Smooth muscle cell (in vitro differentiated cells): ENCODE data around the gene PLEKHA5. TPM values are rescaled to one million over a fixed set of nuclear protein-coding genes. Genes with fewer than 3 reads are reported as not detected.

Experiments
- DNase-seq: peaks from one replicate; lab custom pipeline; 2025; ENCODE audit not compliant: unreplicated experiment; lab: John Stamatoyannopoulos, UW
- H2AFZ ChIP-seq: fragments of 200-600 bp; sonication (generic); 2 replicates; pipeline ENCODE4 v1.6.0; 2016; ENCODE audit warnings: antibody characterized with exemption, low read depth, mild to moderate bottlenecking
- H3F3A ChIP-seq: fragments of 200-600 bp; sonication (generic); 2 replicates; pipeline ENCODE4 v1.6.0; 2017; ENCODE audit warnings: antibody characterized with exemption, low read depth
- H3K27ac ChIP-seq: fragments of 200-600 bp; sonication (generic); 2 replicates; pipeline ENCODE4 v1.5.1; 2016; ENCODE audit warnings: low read depth, mild to moderate bottlenecking
- H3K27me3 ChIP-seq: fragments of 200-600 bp; sonication (generic); 2 replicates; pipeline ENCODE4 v1.6.1; 2016; ENCODE audit warnings: low read depth, mild to moderate bottlenecking
- H3K36me3 ChIP-seq: fragments of 200-600 bp; sonication (generic); 2 replicates; pipeline ENCODE4 v1.5.1; 2016; ENCODE audit warnings: low read depth
- H3K4me1 ChIP-seq: fragments of 200-600 bp; sonication (generic); 2 replicates; pipeline ENCODE4 v1.5.1; 2016; ENCODE audit warnings: low read depth
- H3K4me2 ChIP-seq: fragments of 200-600 bp; sonication (generic); 2 replicates; pipeline ENCODE4 v1.6.0; 2016; ENCODE audit warnings: mild to moderate bottlenecking
- H3K4me3 ChIP-seq: fragments of 200-600 bp; sonication (generic); 2 replicates; pipeline ENCODE4 v1.5.1; 2016; ENCODE audit warnings: mild to moderate bottlenecking
- H3K79me2 ChIP-seq: fragments of 200-600 bp; sonication (generic); 2 replicates; pipeline ENCODE4 v1.6.0; 2016; ENCODE audit warnings: low read depth, mild to moderate bottlenecking
- H3K9ac ChIP-seq: fragments of 200-600 bp; sonication (generic); 2 replicates; pipeline ENCODE4 v1.6.0; 2016; ENCODE audit warnings: low read depth
- H3K9me3 ChIP-seq: fragments of 200-600 bp; sonication (generic); replicated peaks from 2 replicates; pipeline ENCODE4 v1.5.1; 2016; ENCODE audit warnings: low read depth
- H4K20me1 ChIP-seq: fragments of 200-600 bp; sonication (generic); 2 replicates; pipeline ENCODE4 v1.6.0; 2016; ENCODE audit warnings: low read depth
- WGBS: methylation state at CpG from one replicate; pipeline ENCODE4 v1.1.7; 2016; ENCODE audit warnings: low lambda C conversion rate; 5-methylcytosine and 5-hydroxymethylcytosine counted together
- polyA plus RNA-seq: library from polyadenylated mRNA; unstranded; fragments of >200 nt; fragmentation: Nextera tagmentation; extraction: Ambion mirVana; gene quantifications from 2 replicates; pipeline ENCODE4 v1.2.1, GENCODE V29; 2016
- total RNA-seq: library from RNA; depleted of rRNA; stranded (reverse); fragments of >200 nt; gene quantifications from 2 replicates; pipeline ENCODE4 v1.2.3, GENCODE V29; 2014
- TF ChIP-seq, protein P1 (sequence below): fragments of 200-600 bp; sonication (generic); IDR thresholded peaks from 2 replicates; pipeline ENCODE4 v1.5.1; 2017; ENCODE audit warnings: borderline replicate concordance, mild to moderate bottlenecking, antibody characterized with exemption; ENCODE audit not compliant: insufficient read depth, poor library complexity, severe bottlenecking

PLEKHA5 gene
- total and polyA plus RNA-seq, 2 experiments from 2014 or later = 21.4 to 43.1 TPM

DNA sequence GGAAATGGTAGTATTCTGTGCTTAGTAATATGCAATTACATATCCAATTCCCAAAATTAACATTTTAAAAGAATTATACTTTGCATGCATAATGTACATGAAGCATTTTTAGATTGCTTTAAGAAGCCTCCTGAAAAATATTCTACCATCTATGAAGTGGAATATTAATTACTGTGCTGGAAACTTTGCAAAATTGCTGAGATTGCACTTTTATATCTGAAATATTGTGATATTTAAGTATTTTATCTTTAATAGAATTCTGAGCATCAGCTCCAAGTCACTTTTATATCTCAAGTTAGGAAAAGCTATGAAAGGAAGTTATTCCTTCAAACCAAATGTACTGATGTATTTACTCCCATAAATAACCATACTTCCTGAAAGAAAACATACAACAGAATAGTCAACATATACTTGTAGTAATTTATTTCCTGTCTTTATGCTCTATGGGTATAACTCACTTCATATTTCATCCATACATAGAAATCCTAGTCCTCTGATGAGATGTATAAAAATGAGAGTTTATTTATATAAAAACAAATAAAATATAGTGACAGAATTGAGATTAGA, 152.7 kb downstream of the PLEKHA5 start:
- peaks cover 3% of the 10 kb centered on the region for H3K79me2 ChIP-seq
- H3K27me3 ChIP-seq = no peaks in the 10 kb centered on the region
- H3K27ac ChIP-seq = no peak overlapping the region
- H3K4me1 ChIP-seq = peaks cover 12% of the 10 kb centered on the region
- H3K4me3 ChIP-seq = no peak overlapping the region
- H3F3A ChIP-seq = no peaks in the 10 kb centered on the region
- TF ChIP-seq, protein P1, sequence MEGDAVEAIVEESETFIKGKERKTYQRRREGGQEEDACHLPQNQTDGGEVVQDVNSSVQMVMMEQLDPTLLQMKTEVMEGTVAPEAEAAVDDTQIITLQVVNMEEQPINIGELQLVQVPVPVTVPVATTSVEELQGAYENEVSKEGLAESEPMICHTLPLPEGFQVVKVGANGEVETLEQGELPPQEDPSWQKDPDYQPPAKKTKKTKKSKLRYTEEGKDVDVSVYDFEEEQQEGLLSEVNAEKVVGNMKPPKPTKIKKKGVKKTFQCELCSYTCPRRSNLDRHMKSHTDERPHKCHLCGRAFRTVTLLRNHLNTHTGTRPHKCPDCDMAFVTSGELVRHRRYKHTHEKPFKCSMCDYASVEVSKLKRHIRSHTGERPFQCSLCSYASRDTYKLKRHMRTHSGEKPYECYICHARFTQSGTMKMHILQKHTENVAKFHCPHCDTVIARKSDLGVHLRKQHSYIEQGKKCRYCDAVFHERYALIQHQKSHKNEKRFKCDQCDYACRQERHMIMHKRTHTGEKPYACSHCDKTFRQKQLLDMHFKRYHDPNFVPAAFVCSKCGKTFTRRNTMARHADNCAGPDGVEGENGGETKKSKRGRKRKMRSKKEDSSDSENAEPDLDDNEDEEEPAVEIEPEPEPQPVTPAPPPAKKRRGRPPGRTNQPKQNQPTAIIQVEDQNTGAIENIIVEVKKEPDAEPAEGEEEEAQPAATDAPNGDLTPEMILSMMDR = no peak
- no peaks in the 10 kb centered on the region for H4K20me1 ChIP-seq
- H3K9ac ChIP-seq = no peak overlapping the region
- H2AFZ ChIP-seq = no peak overlapping the region
- peaks cover 5% of the 10 kb centered on the region for H3K36me3 ChIP-seq
- no peak overlapping the region for H3K4me2 ChIP-seq
- no peak for DNase-seq
- H3K9me3 ChIP-seq = no peaks in the 10 kb centered on the region

DNA sequence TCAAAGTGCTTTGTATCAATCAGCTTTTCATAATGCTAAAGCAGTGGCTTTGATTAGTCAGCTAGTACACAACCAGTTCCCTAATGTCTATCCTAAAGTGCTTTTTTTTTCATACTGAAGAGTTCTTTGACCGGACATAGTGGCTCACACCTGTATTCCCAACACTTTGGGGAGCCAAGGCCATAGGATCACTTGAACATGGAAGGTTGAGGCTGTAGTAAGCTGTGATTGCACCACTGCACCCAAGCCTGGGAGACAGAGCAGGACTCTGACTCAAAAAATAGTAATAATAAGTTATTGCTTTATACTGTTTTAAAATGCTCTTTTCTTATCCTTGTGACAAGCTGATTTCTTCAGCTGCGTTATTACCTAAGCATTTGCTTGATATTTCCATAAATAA, 155.1 kb downstream of the PLEKHA5 start:
- no peak for DNase-seq

DNA sequence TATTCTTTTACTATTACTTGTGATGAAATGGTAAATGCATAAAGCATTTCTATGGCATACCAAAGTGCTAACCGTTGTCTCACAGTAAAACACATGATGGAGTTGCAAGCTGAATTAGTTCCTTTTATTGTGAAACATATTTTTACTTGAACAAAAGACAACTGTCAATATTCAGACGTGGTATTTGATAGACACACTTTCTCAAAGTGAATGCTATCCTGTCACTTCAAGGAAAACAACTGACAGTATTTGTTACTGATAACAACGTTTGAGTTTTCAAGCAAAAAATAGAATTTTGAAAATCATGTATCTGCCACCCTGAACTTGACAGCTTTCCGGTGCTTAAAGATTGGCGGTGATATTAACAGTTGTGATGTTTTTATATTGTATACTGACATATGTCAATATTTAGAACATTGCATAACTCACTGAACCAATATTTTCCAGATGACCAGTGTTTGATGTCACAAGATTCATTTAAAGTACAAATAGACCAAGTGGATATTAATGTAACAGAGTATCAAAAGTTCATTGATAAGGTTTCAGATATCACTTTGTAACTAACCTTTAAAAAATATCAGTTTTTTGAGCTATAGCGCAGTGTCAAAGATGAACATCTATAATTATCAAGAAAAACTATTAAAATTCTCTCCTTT, 156.4 kb downstream of the PLEKHA5 start:
- no peak for DNase-seq
- Histone ChIP-seq H3K36me3 (peaks cover 5% of the 10 kb centered on the region), H3K79me2 (no peaks in the 10 kb centered on the region), H3K4me2 (no peak overlapping the region), H3K27ac (no peak overlapping the region), H3K9ac (no peak overlapping the region), H3K4me3 (no peak overlapping the region), H4K20me1 (no peaks in the 10 kb centered on the region), H3F3A (no peaks in the 10 kb centered on the region), H3K4me1 (no peaks in the 10 kb centered on the region), H2AFZ (no peak overlapping the region), H3K9me3 (no peaks in the 10 kb centered on the region), H3K27me3 (no peaks in the 10 kb centered on the region)
- 78% methylated on average over 6 of the region's 6 CpGs for WGBS
- TF ChIP-seq, protein P1 = no peak

More for the DNA sequence above, 155.1 kb downstream of the PLEKHA5 start:
- Histone ChIP-seq H4K20me1 (no peaks in the 10 kb centered on the region), H2AFZ (no peak overlapping the region), H3K27ac (no peak overlapping the region), H3K27me3 (no peaks in the 10 kb centered on the region), H3K4me1 (no peaks in the 10 kb centered on the region), H3K36me3 (peaks cover 5% of the 10 kb centered on the region), H3K4me3 (no peak overlapping the region), H3K79me2 (no peaks in the 10 kb centered on the region), H3K4me2 (no peak overlapping the region), H3F3A (no peaks in the 10 kb centered on the region), H3K9ac (no peak overlapping the region), H3K9me3 (no peaks in the 10 kb centered on the region)
- TF ChIP-seq, protein P1 = no peak
- WGBS = 98% methylated on average over 2 of the region's 2 CpGs

DNA sequence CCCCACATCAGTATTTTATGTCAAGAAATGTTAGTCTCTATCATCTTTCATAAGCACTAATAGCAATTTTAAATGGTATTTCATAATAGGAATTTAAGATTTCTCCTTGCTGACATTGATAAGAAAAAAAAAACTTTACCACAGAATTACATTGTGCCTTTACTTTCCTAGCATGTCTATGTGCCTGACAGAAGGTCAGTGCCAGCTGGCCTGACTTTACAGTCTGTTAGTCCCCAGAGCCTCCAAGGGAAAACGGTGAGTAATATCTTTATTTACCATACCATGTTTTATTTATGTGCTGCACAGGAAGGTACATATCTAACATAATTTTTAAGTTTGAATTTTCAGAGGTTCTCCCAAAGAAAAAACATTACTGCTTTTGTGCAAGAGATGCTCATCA, 157.8 kb downstream of the PLEKHA5 start:
- H3K4me1 ChIP-seq = peaks cover 5% of the 10 kb centered on the region
- WGBS = 67% methylated on average over 1 of the region's 1 CpG
- H2AFZ ChIP-seq = no peak overlapping the region
- H3F3A ChIP-seq = no peaks in the 10 kb centered on the region
- no peak overlapping the region for H3K27ac ChIP-seq
- no peaks in the 10 kb centered on the region for H3K27me3 ChIP-seq
- H3K9ac ChIP-seq = no peak overlapping the region
- no peaks in the 10 kb centered on the region for H3K9me3 ChIP-seq
- H3K4me2 ChIP-seq = no peak overlapping the region
- no peaks in the 10 kb centered on the region for H3K79me2 ChIP-seq
- H3K4me3 ChIP-seq = no peak overlapping the region
- TF ChIP-seq, protein P1 = no peak
- no peaks in the 10 kb centered on the region for H4K20me1 ChIP-seq
- peaks cover 5% of the 10 kb centered on the region for H3K36me3 ChIP-seq
- DNase-seq = no peak
